SIG-M5 (cell line): Measurements from ENCODE around the gene TRAF3.

Experiments used
- DNase-seq: peaks from one replicate; lab custom pipeline; 2025; lab: John Stamatoyannopoulos, UW

Gene TRAF3

GRCh38 chr14:102908766-102909455, 131.7 kb downstream of the TRAF3 start:
- no peak for DNase-seq

GRCh38 chr14:102909462-102909861, 132.2 kb downstream of the TRAF3 start:
- DNase-seq = no peak

GRCh38 chr14:102909911-102910310, 132.7 kb downstream of the TRAF3 start:
- no peak for DNase-seq

- DNase-seq = no peak
Observed at GRCh38 chr14:102910442-102910841, 133.2 kb downstream of the TRAF3 start.

GRCh38 chr14:102911541-102911951, 134.3 kb downstream of the TRAF3 start:
- DNase-seq = no peak

- DNase-seq = no peak
Observed at GRCh38 chr14:102911991-102912761, 134.9 kb downstream of the TRAF3 start.

- no peak for DNase-seq
Observed at GRCh38 chr14:102913341-102914211, 136.3 kb downstream of the TRAF3 start.

GRCh38 chr14:102914474-102915291, 137.4 kb downstream of the TRAF3 start:
- DNase-seq = no peak

- no peak for DNase-seq
Observed at GRCh38 chr14:102915292-102916110, 138.3 kb downstream of the TRAF3 start.

GRCh38 chr14:102916347-102917055, 139.3 kb downstream of the TRAF3 start:
- DNase-seq = no peak

- no peak for DNase-seq
Observed at GRCh38 chr14:102917056-102917385, 139.8 kb downstream of the TRAF3 start.

- DNase-seq = no peak
Observed at GRCh38 chr14:102917469-102918211, 140.4 kb downstream of the TRAF3 start.

GRCh38 chr14:102918438-102918837, 141.2 kb downstream of the TRAF3 start:
- DNase-seq = no peak

GRCh38 chr14:102920273-102920997, 143.2 kb downstream of the TRAF3 start:
- DNase-seq = no peak

GRCh38 chr14:102920998-102921304, 143.7 kb downstream of the TRAF3 start:
- no peak for DNase-seq

- no peak for DNase-seq
Observed at GRCh38 chr14:102922490-102923200, 145.4 kb downstream of the TRAF3 start, which contains the start of gene AMN. AMN (plus strand) TSS chr14:102922663; CDS start chr14:102922689, 26 bp downstream.

- no peak for DNase-seq
Observed at GRCh38 chr14:102923201-102923924, 146.1 kb downstream of the TRAF3 start.
